ENCODE results near the gene DGKI. TPM values are rescaled to one million over a fixed set of nuclear protein-coding genes. Genes with fewer than 3 reads are reported as not detected.

Gene DGKI
- polyA plus RNA-seq, 2 donors, result 0.09 to 0.12 TPM

- no peaks in the 10 kb centered on the region for H3K4me1 ChIP-seq (ENCODE audit: control insufficient read depth in 2 of 2, insufficient read depth in 2 of 2, low read length in 1 of 2)
- no peaks in the 10 kb centered on the region for H3K27me3 ChIP-seq (ENCODE audit: control insufficient read depth in 1 of 2, insufficient read depth in 2 of 2, low read length in 2 of 2)
- H3K36me3 ChIP-seq (ENCODE audit: control insufficient read depth in 2 of 2, insufficient read depth in 2 of 2, low read length in 1 of 2), result no peaks in the 10 kb centered on the region
- no peak overlapping the region for H3K4me3 ChIP-seq (ENCODE audit: low read depth in 1 of 2, low read length in 2 of 2)
- 72 to 83% methylated on average over 3 of the region's 3 CpGs for WGBS, 2 donors
- no peaks in the 10 kb centered on the region for H3K9me3 ChIP-seq (ENCODE audit: control insufficient read depth in 2 of 2, insufficient read depth in 1 of 2, low read depth in 1 of 2, low read length in 1 of 2)
- no peak overlapping the region for H3K27ac ChIP-seq (ENCODE audit: low read depth in 2 of 2, low read length in 1 of 2)
Observed at GRCh38 chr7:137695494-137695893, 151.3 kb downstream of the DGKI start.

- H3K4me1 ChIP-seq (ENCODE audit: control insufficient read depth in 2 of 2, insufficient read depth in 2 of 2, low read length in 1 of 2), result no peaks in the 10 kb centered on the region
- WGBS, 2 donors, result 64 to 72% methylated on average over 2 of the region's 2 CpGs
Observed at GRCh38 chr7:137694405-137694804, 152.4 kb downstream of the DGKI start.

GRCh38 chr7:137692399-137692798 lies 154.4 kb downstream of the DGKI start:
- H3K27ac ChIP-seq (ENCODE audit: low read depth in 2 of 2, low read length in 1 of 2), result no peak overlapping the region
- H3K4me1 ChIP-seq (ENCODE audit: control insufficient read depth in 2 of 2, insufficient read depth in 2 of 2, low read length in 1 of 2), result no peaks in the 10 kb centered on the region
- H3K27me3 ChIP-seq (ENCODE audit: control insufficient read depth in 1 of 2, insufficient read depth in 2 of 2, low read length in 2 of 2), result no peaks in the 10 kb centered on the region

More at GRCh38 chr7:137694405-137694804, 152.4 kb downstream of the DGKI start:
- Histone ChIP-seq H3K9me3 (ENCODE audit: control insufficient read depth in 2 of 2, insufficient read depth in 1 of 2, low read depth in 1 of 2, low read length in 1 of 2) (no peaks in the 10 kb centered on the region), H3K4me3 (ENCODE audit: low read depth in 1 of 2, low read length in 2 of 2) (no peak overlapping the region), H3K36me3 (ENCODE audit: control insufficient read depth in 2 of 2, insufficient read depth in 2 of 2, low read length in 1 of 2) (no peaks in the 10 kb centered on the region), H3K27ac (ENCODE audit: low read depth in 2 of 2, low read length in 1 of 2) (no peak overlapping the region), H3K27me3 (ENCODE audit: control insufficient read depth in 1 of 2, insufficient read depth in 2 of 2, low read length in 2 of 2) (no peaks in the 10 kb centered on the region)

GRCh38 chr7:137691566-137691965 lies 155.2 kb downstream of the DGKI start:
- no peaks in the 10 kb centered on the region for H3K9me3 ChIP-seq (ENCODE audit: control insufficient read depth in 2 of 2, insufficient read depth in 1 of 2, low read depth in 1 of 2, low read length in 1 of 2)
- no peak overlapping the region for H3K4me3 ChIP-seq (ENCODE audit: low read depth in 1 of 2, low read length in 2 of 2)
- WGBS, 2 donors, result 87 to 88% methylated on average over 3 of the region's 3 CpGs
- no peaks in the 10 kb centered on the region for H3K4me1 ChIP-seq (ENCODE audit: control insufficient read depth in 2 of 2, insufficient read depth in 2 of 2, low read length in 1 of 2)
- H3K27me3 ChIP-seq (ENCODE audit: control insufficient read depth in 1 of 2, insufficient read depth in 2 of 2, low read length in 2 of 2), result peaks cover 0 to 3% of the 10 kb centered on the region in 2 donors
- H3K27ac ChIP-seq (ENCODE audit: low read depth in 2 of 2, low read length in 1 of 2), result no peak overlapping the region
- no peaks in the 10 kb centered on the region for H3K36me3 ChIP-seq (ENCODE audit: control insufficient read depth in 2 of 2, insufficient read depth in 2 of 2, low read length in 1 of 2)

More at GRCh38 chr7:137692399-137692798, 154.4 kb downstream of the DGKI start:
- 73 to 76% methylated on average over 4 of the region's 4 CpGs for WGBS, 2 donors
- Histone ChIP-seq H3K36me3 (ENCODE audit: control insufficient read depth in 2 of 2, insufficient read depth in 2 of 2, low read length in 1 of 2) (no peaks in the 10 kb centered on the region), H3K9me3 (ENCODE audit: control insufficient read depth in 2 of 2, insufficient read depth in 1 of 2, low read depth in 1 of 2, low read length in 1 of 2) (no peaks in the 10 kb centered on the region), H3K4me3 (ENCODE audit: low read depth in 1 of 2, low read length in 2 of 2) (no peak overlapping the region)

- Histone ChIP-seq H3K9me3 (ENCODE audit: control insufficient read depth in 2 of 2, insufficient read depth in 1 of 2, low read depth in 1 of 2, low read length in 1 of 2) (no peaks in the 10 kb centered on the region), H3K27ac (ENCODE audit: low read depth in 2 of 2, low read length in 1 of 2) (no peak overlapping the region), H3K4me1 (ENCODE audit: control insufficient read depth in 2 of 2, insufficient read depth in 2 of 2, low read length in 1 of 2) (no peaks in the 10 kb centered on the region), H3K36me3 (ENCODE audit: control insufficient read depth in 2 of 2, insufficient read depth in 2 of 2, low read length in 1 of 2) (no peaks in the 10 kb centered on the region), H3K27me3 (ENCODE audit: control insufficient read depth in 1 of 2, insufficient read depth in 2 of 2, low read length in 2 of 2) (peaks cover 0 to 3% of the 10 kb centered on the region in 2 donors), H3K4me3 (ENCODE audit: low read depth in 1 of 2, low read length in 2 of 2) (no peak overlapping the region)
- WGBS, 2 donors, result 78 to 80% methylated on average over 4 of the region's 4 CpGs
Observed at GRCh38 chr7:137690635-137691034, 156.1 kb downstream of the DGKI start.

GRCh38 chr7:137689761-137690160 lies 157.0 kb downstream of the DGKI start:
- Histone ChIP-seq H3K9me3 (ENCODE audit: control insufficient read depth in 2 of 2, insufficient read depth in 1 of 2, low read depth in 1 of 2, low read length in 1 of 2) (no peaks in the 10 kb centered on the region), H3K4me1 (ENCODE audit: control insufficient read depth in 2 of 2, insufficient read depth in 2 of 2, low read length in 1 of 2) (no peaks in the 10 kb centered on the region), H3K4me3 (ENCODE audit: low read depth in 1 of 2, low read length in 2 of 2) (no peak overlapping the region), H3K36me3 (ENCODE audit: control insufficient read depth in 2 of 2, insufficient read depth in 2 of 2, low read length in 1 of 2) (no peaks in the 10 kb centered on the region), H3K27me3 (ENCODE audit: control insufficient read depth in 1 of 2, insufficient read depth in 2 of 2, low read length in 2 of 2) (peaks cover 0 to 3% of the 10 kb centered on the region in 2 donors), H3K27ac (ENCODE audit: low read depth in 2 of 2, low read length in 1 of 2) (no peak overlapping the region)
- WGBS, 2 donors, result 57 to 67% methylated on average over 2 of the region's 2 CpGs

GRCh38 chr7:137687556-137688265 lies 159.1 kb downstream of the DGKI start:
- WGBS, 2 donors, result 69 to 70% methylated on average over 8 of the region's 8 CpGs
- H3K27me3 ChIP-seq (ENCODE audit: control insufficient read depth in 1 of 2, insufficient read depth in 2 of 2, low read length in 2 of 2), result peaks cover 0 to 3% of the 10 kb centered on the region in 2 donors
- no peaks in the 10 kb centered on the region for H3K36me3 ChIP-seq (ENCODE audit: control insufficient read depth in 2 of 2, insufficient read depth in 2 of 2, low read length in 1 of 2)
- H3K4me1 ChIP-seq (ENCODE audit: control insufficient read depth in 2 of 2, insufficient read depth in 2 of 2, low read length in 1 of 2), result no peaks in the 10 kb centered on the region
- H3K9me3 ChIP-seq (ENCODE audit: control insufficient read depth in 2 of 2, insufficient read depth in 1 of 2, low read depth in 1 of 2, low read length in 1 of 2), result no peaks in the 10 kb centered on the region
- no peak overlapping the region for H3K4me3 ChIP-seq (ENCODE audit: low read depth in 1 of 2, low read length in 2 of 2)
- no peak overlapping the region for H3K27ac ChIP-seq (ENCODE audit: low read depth in 2 of 2, low read length in 1 of 2)

- Histone ChIP-seq H3K4me1 (ENCODE audit: control insufficient read depth in 2 of 2, insufficient read depth in 2 of 2, low read length in 1 of 2) (no peaks in the 10 kb centered on the region), H3K9me3 (ENCODE audit: control insufficient read depth in 2 of 2, insufficient read depth in 1 of 2, low read depth in 1 of 2, low read length in 1 of 2) (no peaks in the 10 kb centered on the region), H3K27ac (ENCODE audit: low read depth in 2 of 2, low read length in 1 of 2) (no peak overlapping the region), H3K27me3 (ENCODE audit: control insufficient read depth in 1 of 2, insufficient read depth in 2 of 2, low read length in 2 of 2) (peaks cover 0 to 3% of the 10 kb centered on the region in 2 donors), H3K4me3 (ENCODE audit: low read depth in 1 of 2, low read length in 2 of 2) (no peak overlapping the region), H3K36me3 (ENCODE audit: control insufficient read depth in 2 of 2, insufficient read depth in 2 of 2, low read length in 1 of 2) (no peaks in the 10 kb centered on the region)
- WGBS, 2 donors, result 57 to 69% methylated on average over 3 of the region's 3 CpGs
Observed at GRCh38 chr7:137685433-137686164, 161.2 kb downstream of the DGKI start.

GRCh38 chr7:137684776-137685175 lies 162.0 kb downstream of the DGKI start:
- Histone ChIP-seq H3K4me1 (ENCODE audit: control insufficient read depth in 2 of 2, insufficient read depth in 2 of 2, low read length in 1 of 2) (no peaks in the 10 kb centered on the region), H3K36me3 (ENCODE audit: control insufficient read depth in 2 of 2, insufficient read depth in 2 of 2, low read length in 1 of 2) (no peaks in the 10 kb centered on the region), H3K9me3 (ENCODE audit: control insufficient read depth in 2 of 2, insufficient read depth in 1 of 2, low read depth in 1 of 2, low read length in 1 of 2) (no peaks in the 10 kb centered on the region), H3K27ac (ENCODE audit: low read depth in 2 of 2, low read length in 1 of 2) (no peak overlapping the region), H3K4me3 (ENCODE audit: low read depth in 1 of 2, low read length in 2 of 2) (no peak overlapping the region), H3K27me3 (ENCODE audit: control insufficient read depth in 1 of 2, insufficient read depth in 2 of 2, low read length in 2 of 2) (peaks cover 0 to 3% of the 10 kb centered on the region in 2 donors)
- 89 to 94% methylated on average over 8 of the region's 8 CpGs for WGBS, 2 donors
